PC-9 (cell line): ENCODE data around the gene DENND4A. TPM values are rescaled to one million over a fixed set of nuclear protein-coding genes. Genes with fewer than 3 reads are reported as not detected.
A peak's percentile ranks its signal among the peaks of the same experiment; 100 is the strongest.

Experiments
- BruUV-seq: library from RNA; stranded (reverse); fragments of 400-500 nt; replicated peaks from 2 replicates; lab custom pipeline; 2021; lab: Mats Ljungman, UMichigan
- CTCF ChIA-PET: fragments of 300-600 bp; sonication (Branson Sonifier 250); formaldehyde crosslinking; loops from one replicate; lab custom pipeline; 2022; ENCODE audit warnings: antibody characterized with exemption; lab: Charles Lee
- POLR2A ChIA-PET: fragments of 300-600 bp; sonication (Branson Sonifier 250); formaldehyde crosslinking; loops from one replicate; lab custom pipeline; 2022; ENCODE audit warnings: antibody characterized with exemption; ENCODE audit not compliant: unreplicated experiment; lab: Charles Lee
- DNase-seq, 2 experiments: peaks; one replicate each; pipeline versions ENCODE4 v3.0.0 to v3.0.0-alpha.2; 2015 to 2022; ENCODE audit warnings: mixed read lengths in 1 of 2
- H2AFZ ChIP-seq: fragments of 200-600 bp; sonication (generic); 2 replicates; pipeline ENCODE4 v1.8.1; 2017; ENCODE audit warnings: antibody characterized with exemption
- H3F3A ChIP-seq: fragments of 200-600 bp; sonication (generic); 2 replicates; pipeline ENCODE4 v1.8.1; 2017; ENCODE audit warnings: antibody characterized with exemption, mild to moderate bottlenecking, low read depth; ENCODE audit not compliant: insufficient read depth
- H3K27ac ChIP-seq: fragments of 200-600 bp; sonication (generic); 2 replicates; pipeline ENCODE4 v1.6.1; 2016; ENCODE audit warnings: mixed run types
- H3K27me3 ChIP-seq: fragments of 200-600 bp; sonication (generic); 2 replicates; pipeline ENCODE4 v1.6.1; 2016; ENCODE audit warnings: low read depth, mixed run types; ENCODE audit not compliant: insufficient read depth
- H3K36me3 ChIP-seq: fragments of 200-600 bp; sonication (generic); 2 replicates; pipeline ENCODE4 v1.6.1; 2016; ENCODE audit warnings: low read depth, mixed run types
- H3K4me1 ChIP-seq: fragments of 200-600 bp; sonication (generic); replicated peaks from 2 replicates; pipeline ENCODE4 v1.6.1; 2016; ENCODE audit warnings: mixed run types; ENCODE audit not compliant: insufficient read depth
- H3K4me2 ChIP-seq: fragments of 200-600 bp; sonication (generic); 2 replicates; pipeline ENCODE4 v1.6.1; 2017; ENCODE audit warnings: mixed run types
- H3K4me3 ChIP-seq: fragments of 200-600 bp; sonication (generic); 2 replicates; pipeline ENCODE4 v1.6.1; 2016; ENCODE audit warnings: mixed run types
- H3K79me2 ChIP-seq: fragments of 200-600 bp; sonication (generic); 2 replicates; pipeline ENCODE4 v1.6.1; 2017; ENCODE audit warnings: low read depth, mixed run types
- H3K9me2 ChIP-seq: fragments of 200-600 bp; sonication (generic); 2 replicates; pipeline ENCODE4 v1.8.1; 2017; ENCODE audit warnings: mild to moderate bottlenecking; ENCODE audit not compliant: insufficient read depth
- H3K9me3 ChIP-seq: fragments of 200-600 bp; sonication (generic); 2 replicates; pipeline ENCODE4 v1.8.1; 2016; ENCODE audit warnings: low read depth; ENCODE audit not compliant: insufficient read depth
- H4K20me1 ChIP-seq: fragments of 200-600 bp; sonication (generic); 2 replicates; pipeline ENCODE4 v1.8.1; 2017; ENCODE audit not compliant: insufficient read depth
- CTCF ChIP-seq: fragments of 200-600 bp; sonication (generic); conservative IDR thresholded peaks from 2 replicates; pipeline ENCODE4 v1.6.1; 2017; ENCODE audit warnings: mixed run types, antibody characterized with exemption, mild to moderate bottlenecking, moderate library complexity
- EZH2 ChIP-seq: fragments of 200-600 bp; sonication (generic); IDR thresholded peaks from 2 replicates; pipeline ENCODE4 v1.8.0; 2017; ENCODE audit warnings: antibody characterized with exemption, low read depth
- intact Hi-C: fragments of 100-400 bp; cut with micrococcal nuclease; formaldehyde crosslinking; loops from one replicate; pipeline ENCODE4 v1.10.0; 2022; ENCODE audit not compliant: unreplicated experiment
- total RNA-seq: library from RNA; stranded (reverse); gene quantifications from 2 replicates; pipeline ENCODE4 v1.2.3, GENCODE V29; 2021

DENND4A gene
- total RNA-seq, 1 experiment from 2014 or later: 16.3 TPM

GRCh38 chr15:65806397-65806796 is 14.3 kb upstream of the DENND4A start:
- H3K27ac ChIP-seq: no peak overlapping the region
- intact Hi-C loops: no loop called here
- no peaks in the 10 kb centered on the region for H3K4me1 ChIP-seq
- POLR2A ChIA-PET: interaction anchor here (0.5 kb wide), 1 partner anchor 30 kb away, joined by 11 read pairs; no protein-coding TSS in a partner anchor
- no peaks in the 10 kb centered on the region for H3K36me3 ChIP-seq
- H3K9me2 ChIP-seq: no peaks in the 10 kb centered on the region
- H3K27me3 ChIP-seq: no peaks in the 10 kb centered on the region
- no peak overlapping the region for H3K4me3 ChIP-seq
- no peaks in the 10 kb centered on the region for H3K9me3 ChIP-seq
- DNase-seq: no peak
- no peak overlapping the region for H3K4me2 ChIP-seq
- no peak overlapping the region for H2AFZ ChIP-seq
- no peaks in the 10 kb centered on the region for H3F3A ChIP-seq
- no TSS peak for BruUV-seq
- no peaks in the 10 kb centered on the region for H4K20me1 ChIP-seq
- CTCF ChIA-PET: no interaction called here
- no peaks in the 10 kb centered on the region for H3K79me2 ChIP-seq
- TF ChIP-seq EZH2 (no peak), CTCF (no peak)

GRCh38 chr15:65805019-65805745 is 13.1 kb upstream of the DENND4A start:
- peak in 1 of 2 experiments; percentile 47 for DNase-seq
- ChIA-PET CTCF (no interaction called here), POLR2A (no interaction called here)
- H3K9me2 ChIP-seq: no peaks in the 10 kb centered on the region
- no peaks in the 10 kb centered on the region for H3K9me3 ChIP-seq
- H3K4me2 ChIP-seq: no peak overlapping the region
- H3K27ac ChIP-seq: no peak overlapping the region
- TF ChIP-seq CTCF (no peak), EZH2 (no peak)
- H3K4me1 ChIP-seq: no peaks in the 10 kb centered on the region
- no peaks in the 10 kb centered on the region for H3K36me3 ChIP-seq
- no peak overlapping the region for H3K4me3 ChIP-seq
- H4K20me1 ChIP-seq: no peaks in the 10 kb centered on the region
- no peaks in the 10 kb centered on the region for H3K79me2 ChIP-seq
- intact Hi-C loops: no loop called here
- no peak overlapping the region for H2AFZ ChIP-seq
- no TSS peak for BruUV-seq
- H3K27me3 ChIP-seq: no peaks in the 10 kb centered on the region
- H3F3A ChIP-seq: no peaks in the 10 kb centered on the region

- Histone ChIP-seq H3F3A (no peaks in the 10 kb centered on the region), H3K79me2 (no peaks in the 10 kb centered on the region), H3K4me2 (no peak overlapping the region), H2AFZ (no peak overlapping the region), H3K9me2 (no peaks in the 10 kb centered on the region), H3K4me1 (no peaks in the 10 kb centered on the region), H3K4me3 (no peak overlapping the region), H3K27me3 (no peaks in the 10 kb centered on the region), H3K9me3 (no peaks in the 10 kb centered on the region), H3K36me3 (no peaks in the 10 kb centered on the region), H3K27ac (no peak overlapping the region), H4K20me1 (no peaks in the 10 kb centered on the region)
- TF ChIP-seq EZH2 (no peak), CTCF (no peak)
- DNase-seq: no peak
- intact Hi-C loops: no loop called here
- ChIA-PET CTCF (no interaction called here), POLR2A (no interaction called here)
- BruUV-seq: no TSS peak
Observed at GRCh38 chr15:65804252-65804931, 12.3 kb upstream of the DENND4A start.
